Astrocyte of the spinal cord (primary cell): Measurements from ENCODE around the gene NEU1.
A peak's percentile ranks its signal among the peaks of the same experiment; 100 is the strongest.

Experiments
- DNase-seq: peaks from one replicate; pipeline ENCODE4 v3.0.0; 2011; ENCODE audit warnings: low read depth, low spot score
- H3K4me3 ChIP-seq: 2 replicates; pipeline ENCODE4 v1.5.1; 2011; ENCODE audit warnings: low read depth, mild to moderate bottlenecking, low read length, moderate library complexity
- CTCF ChIP-seq: IDR thresholded peaks from 2 replicates; pipeline ENCODE4 v1.5.1; 2012; ENCODE audit warnings: low read depth, mild to moderate bottlenecking, low read length, inconsistent platforms
- in situ Hi-C: cut with HindIII; loops from 2 replicates; pipeline ENCODE4 v1.10.0; 2017; ENCODE audit warnings: low sequenced_read_pairs

NEU1 gene

DNA sequence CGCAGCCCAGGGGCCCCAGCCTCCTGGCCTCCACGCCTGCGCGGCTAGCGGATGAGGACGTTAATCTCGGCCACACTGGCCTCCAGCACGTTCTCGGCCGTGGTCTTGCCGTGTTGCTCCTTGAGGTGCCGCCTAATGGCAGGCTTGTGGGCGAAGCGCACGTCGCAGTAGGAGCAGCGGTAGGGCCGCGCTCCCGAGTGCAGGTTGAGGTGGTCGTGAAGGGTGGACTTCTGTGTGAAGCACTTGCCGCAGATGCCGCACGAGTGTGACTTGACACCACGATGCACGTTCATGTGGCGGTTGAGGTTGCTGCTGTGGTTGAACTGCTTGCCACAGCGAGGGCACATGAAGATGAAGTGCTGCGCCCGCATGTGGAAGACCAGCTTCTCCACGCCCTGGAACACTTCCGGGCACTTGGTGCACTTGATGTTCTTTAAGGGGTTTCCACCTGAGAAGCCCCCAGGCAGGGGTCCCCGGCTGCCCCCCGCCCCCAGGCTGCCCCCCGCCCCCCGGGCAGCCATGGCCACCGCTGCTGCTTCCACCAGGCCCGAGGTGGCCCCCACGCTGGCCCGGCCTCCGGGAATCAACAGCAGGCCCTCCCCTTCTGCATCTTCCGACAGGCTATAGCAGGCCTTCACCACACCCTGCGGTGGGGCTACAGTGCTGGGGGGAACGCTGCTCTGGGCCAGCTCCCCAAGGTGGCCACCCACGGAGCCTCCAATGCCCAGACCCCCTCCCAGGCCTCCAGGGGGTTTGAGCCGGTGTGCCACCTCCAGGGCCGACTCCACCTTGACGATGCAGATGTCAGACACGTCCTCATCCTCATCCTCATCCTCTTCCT is 37.5 kb upstream of the NEU1 start:
- TF ChIP-seq CTCF, result no peak
- no peak overlapping the region for H3K4me3 ChIP-seq
- no peak for DNase-seq
- in situ Hi-C loops, result no loop called here

- DNase-seq, result no peak
- in situ Hi-C loops, result no loop called here
Observed at GRCh38 chr6:31899215-31899614, 36.6 kb upstream of the NEU1 start.

GRCh38 chr6:31898383-31899011 is 35.9 kb upstream of the NEU1 start:
- no peak for TF ChIP-seq CTCF

More at GRCh38 chr6:31899215-31899614, 36.6 kb upstream of the NEU1 start:
- no peak overlapping the region for H3K4me3 ChIP-seq
- no peak for TF ChIP-seq CTCF

DNA sequence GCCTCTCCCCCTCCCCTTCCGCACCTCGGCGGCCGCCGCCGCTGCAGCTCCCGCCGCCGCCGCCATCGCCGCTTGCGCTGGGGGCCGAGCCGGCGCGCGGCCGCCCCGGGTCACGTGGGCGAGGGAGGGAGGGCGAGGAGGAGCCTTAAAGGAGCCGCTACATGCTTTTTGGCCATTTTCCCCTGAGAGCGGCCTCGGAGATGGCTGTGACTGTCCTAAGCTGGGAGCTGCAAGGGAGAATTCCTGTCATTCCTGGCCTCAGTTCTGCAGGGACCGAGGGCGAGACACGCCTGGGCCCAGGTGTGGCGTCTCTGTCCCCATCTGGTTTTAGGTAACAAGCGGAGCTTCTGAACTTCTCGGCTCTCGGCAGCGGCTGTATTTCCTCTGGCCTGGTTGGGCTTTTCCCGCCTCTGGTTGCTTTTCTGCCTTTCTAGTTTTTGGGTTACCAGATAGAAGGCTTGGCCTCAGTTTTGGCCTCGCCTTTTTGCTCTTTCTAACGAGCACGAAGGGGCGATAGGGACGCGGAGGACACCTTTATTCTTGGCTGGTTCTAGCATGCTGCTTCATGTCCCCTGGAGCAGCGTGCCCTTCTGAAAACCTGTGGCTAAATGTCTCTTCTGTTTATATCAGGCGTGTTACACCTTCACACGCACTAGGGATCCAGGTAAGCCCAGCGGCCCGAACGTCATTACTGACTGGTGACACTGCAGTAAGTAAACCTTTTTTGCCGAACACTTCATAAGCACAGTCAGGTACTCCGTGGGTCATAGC is 35.2 kb upstream of the NEU1 start, which contains the start of gene EHMT2:
TSS of gene EHMT2 (minus strand) at position 87 of the 771 bp plus-strand sequence. CDS start at position 66, 21 bp downstream.
- H3K4me3 ChIP-seq, result peak within 1 kb of the TSS; percentile 92
- no peak for TF ChIP-seq CTCF
- in situ Hi-C loops, result no loop called here
- DNase-seq, result peak; percentile 81

More at GRCh38 chr6:31898383-31899011, 35.9 kb upstream of the NEU1 start:
- peak; percentile 46 for DNase-seq
- peak overlapping the region; percentile 92 for H3K4me3 ChIP-seq
- in situ Hi-C loops, result no loop called here

DNA sequence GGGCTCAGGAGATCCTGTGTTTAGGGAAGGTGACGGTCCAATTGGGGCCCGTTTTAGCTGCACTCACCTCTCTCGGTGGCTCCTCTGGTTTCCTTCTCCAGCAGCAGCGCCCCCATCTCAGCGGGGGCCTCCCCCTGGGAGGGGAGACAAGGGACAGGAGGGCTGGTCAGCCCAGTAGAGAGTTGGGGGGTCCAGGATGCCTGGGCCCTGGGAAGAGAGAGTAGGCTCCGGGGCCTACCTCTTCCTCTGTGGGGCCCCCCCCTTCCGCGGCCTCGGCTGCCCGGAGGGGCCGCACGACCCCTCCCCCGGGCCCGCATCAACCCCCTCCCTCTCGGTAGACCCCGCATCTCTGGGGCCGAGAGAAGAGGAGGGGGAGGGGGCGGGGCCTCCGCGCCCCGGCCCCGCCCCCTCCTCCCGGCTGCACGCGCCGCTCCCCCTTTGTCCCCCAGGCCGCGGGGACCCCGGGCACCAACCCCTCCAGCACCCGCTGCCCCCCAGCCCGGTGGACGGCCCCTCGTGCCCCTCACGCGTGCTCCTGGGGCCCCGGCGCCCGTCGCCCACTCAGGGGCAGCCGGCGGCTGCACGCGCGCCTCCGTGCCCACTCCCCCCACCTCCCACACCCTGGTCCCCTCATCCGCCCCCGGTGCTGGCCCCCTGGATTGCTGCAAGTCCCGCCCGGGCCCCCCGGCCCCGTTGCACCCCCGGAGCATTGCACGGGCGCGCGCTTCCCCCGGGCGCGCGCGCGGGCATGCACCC is 34.4 kb upstream of the NEU1 start:
- no peak for DNase-seq

More for the DNA sequence above, 34.4 kb upstream of the NEU1 start:
- no peak for TF ChIP-seq CTCF
- peak overlapping the region; percentile 92 for H3K4me3 ChIP-seq
- in situ Hi-C loops, result no loop called here
